HG02610 (cell line): ENCODE results near the gene GJB5.
A peak's percentile ranks its signal among the peaks of the same experiment; 100 is the strongest.

ENCODE experiments used
- ATAC-seq: cut with Tn5 transposase; IDR thresholded peaks from one replicate; pipeline ENCODE4 v1.9.1; 2021; ENCODE audit warnings: mild to moderate bottlenecking, moderate library complexity; ENCODE audit not compliant: unreplicated experiment

GJB5 gene

GRCh38 chr1:34792868-34793727 lies 38.3 kb downstream of the GJB5 start, which contains the start of gene GJA4:
Gene GJA4 (plus strand): TSS chr1:34792999. CDS start chr1:34794214, 1,215 bp downstream.
- no peak for ATAC-seq

GRCh38 chr1:34794001-34794789 lies 39.3 kb downstream of the GJB5 start:
- ATAC-seq = no peak

- ATAC-seq = no peak
Measured at GRCh38 chr1:34794790-34795180, 39.9 kb downstream of the GJB5 start.

- ATAC-seq = no peak
Measured at GRCh38 chr1:34795916-34796315, 41.1 kb downstream of the GJB5 start.

GRCh38 chr1:34796990-34797389 lies 42.1 kb downstream of the GJB5 start:
- ATAC-seq = peak; percentile 62

- no peak for ATAC-seq
Measured at GRCh38 chr1:34800214-34800613, 45.4 kb downstream of the GJB5 start.

GRCh38 chr1:34803770-34804169 lies 48.9 kb downstream of the GJB5 start:
- ATAC-seq = no peak

- ATAC-seq = no peak
Measured at GRCh38 chr1:34806396-34806795, 51.5 kb downstream of the GJB5 start.
